ENCODE measurements around the gene SLC39A2. TPM values are rescaled to one million over a fixed set of nuclear protein-coding genes. Genes with fewer than 3 reads are reported as not detected.
A peak's percentile ranks its signal among the peaks of the same experiment; 100 is the strongest.
"Not testable (repeated sequence)": the region's sequence is repeated elsewhere in the genome, so short reads cannot be mapped to it uniquely, and the experiment has no call there.

SLC39A2 gene
- total RNA-seq, 2 experiments from 2014 or later, result not detected

- Mint-ChIP-seq H3K4me3 (no peak overlapping the region), H3K36me3 (ENCODE audit: low read depth) (no peaks in the 10 kb centered on the region), H3K27ac (no peak overlapping the region), H3K9me3 (no peaks in the 10 kb centered on the region), H3K27me3 (ENCODE audit: low read depth) (no peaks in the 10 kb centered on the region), H3K4me1 (ENCODE audit: low read depth) (no peaks in the 10 kb centered on the region)
- CTCF ChIA-PET, result interaction anchor here (0.7 to 5.2 kb wide), 3 partner anchors 7 to 105 kb away, joined by 3 to 40 read pairs (median 6); no protein-coding TSS in a partner anchor
- no peak for DNase-seq
- intact Hi-C loops (cut with micrococcal nuclease), result loop anchor here (10.0 kb wide), 1 partner anchor 514 kb away; the partner anchor contains the start of genes PIP4P1 and PNP
Observed at GRCh38 chr14:20978687-20979086, 20.4 kb upstream of the SLC39A2 start.

GRCh38 chr14:20980906-20981305 is 18.2 kb upstream of the SLC39A2 start:
- no peaks in the 10 kb centered on the region for H3K4me1 Mint-ChIP-seq (ENCODE audit: low read depth)
- H3K36me3 Mint-ChIP-seq (ENCODE audit: low read depth), result no peaks in the 10 kb centered on the region
- H3K4me3 Mint-ChIP-seq, result no peak overlapping the region
- H3K27me3 Mint-ChIP-seq (ENCODE audit: low read depth), result no peaks in the 10 kb centered on the region
- intact Hi-C loops (cut with micrococcal nuclease), result no loop called here
- CTCF ChIA-PET, result interaction anchor here (0.6 to 5.2 kb wide), 6 partner anchors 9 to 576 kb away, joined by 3 to 40 read pairs (median 4); no protein-coding TSS in a partner anchor
- no peak for DNase-seq
- no peaks in the 10 kb centered on the region for H3K9me3 Mint-ChIP-seq
- no peak overlapping the region for H3K27ac Mint-ChIP-seq

- intact Hi-C loops (cut with micrococcal nuclease), result no loop called here
- H3K9me3 Mint-ChIP-seq, result no peaks in the 10 kb centered on the region
- no peak overlapping the region for H3K27ac Mint-ChIP-seq
- no peaks in the 10 kb centered on the region for H3K27me3 Mint-ChIP-seq (ENCODE audit: low read depth)
- CTCF ChIA-PET, result interaction anchor here (1.0 to 5.2 kb wide), 4 partner anchors 11 to 110 kb away, joined by 3 to 40 read pairs (median 4); no protein-coding TSS in a partner anchor
- no peaks in the 10 kb centered on the region for H3K36me3 Mint-ChIP-seq (ENCODE audit: low read depth)
- H3K4me3 Mint-ChIP-seq, result no peak overlapping the region
- DNase-seq, result no peak
- H3K4me1 Mint-ChIP-seq (ENCODE audit: low read depth), result no peaks in the 10 kb centered on the region
Observed at GRCh38 chr14:20982646-20983369, 16.3 kb upstream of the SLC39A2 start.

GRCh38 chr14:20985650-20986049 is 13.4 kb upstream of the SLC39A2 start:
- H3K4me3 Mint-ChIP-seq; H3K27ac Mint-ChIP-seq; H3K27me3 Mint-ChIP-seq (ENCODE audit: low read depth); H3K4me1 Mint-ChIP-seq (ENCODE audit: low read depth); DNase-seq; H3K36me3 Mint-ChIP-seq (ENCODE audit: low read depth); H3K9me3 Mint-ChIP-seq; intact Hi-C loops (cut with micrococcal nuclease): not testable (repeated sequence)
- CTCF ChIA-PET, result interaction anchor here (0.7 to 1.3 kb wide), 5 partner anchors 13 to 116 kb away, joined by 3 to 8 read pairs (median 3); no protein-coding TSS in a partner anchor

- no peak for DNase-seq
- Mint-ChIP-seq H3K36me3 (ENCODE audit: low read depth) (peaks cover 5% of the 10 kb centered on the region), H3K27me3 (ENCODE audit: low read depth) (no peaks in the 10 kb centered on the region), H3K9me3 (no peaks in the 10 kb centered on the region), H3K4me1 (ENCODE audit: low read depth) (peaks cover 13% of the 10 kb centered on the region), H3K27ac (no peak overlapping the region), H3K4me3 (no peak overlapping the region)
- CTCF ChIA-PET, result no interaction called here
- intact Hi-C loops (cut with micrococcal nuclease), result no loop called here
Observed at GRCh38 chr14:20986811-20987210, 12.3 kb upstream of the SLC39A2 start.

GRCh38 chr14:20988717-20989470 is 10.2 kb upstream of the SLC39A2 start:
- DNase-seq, result no peak
- Mint-ChIP-seq H3K4me3 (peak overlapping the region; percentile 50), H3K4me1 (ENCODE audit: low read depth) (peaks cover 19% of the 10 kb centered on the region), H3K27ac (peak overlapping the region; percentile 59), H3K9me3 (no peaks in the 10 kb centered on the region), H3K27me3 (ENCODE audit: low read depth) (no peaks in the 10 kb centered on the region), H3K36me3 (ENCODE audit: low read depth) (peaks cover 16% of the 10 kb centered on the region)
- intact Hi-C loops (cut with micrococcal nuclease), result loop anchor here (1.0 kb wide), 6 partner anchors 18 to 487 kb away; partner anchors contain the start of genes NDRG2 and RAB2B
- CTCF ChIA-PET, result interaction anchor here (1.9 to 2.7 kb wide), 2 partner anchors 18 to 26 kb away, joined by 6 to 10 read pairs; no protein-coding TSS in a partner anchor

- Mint-ChIP-seq H3K36me3 (ENCODE audit: low read depth) (peaks cover 19% of the 10 kb centered on the region), H3K9me3 (no peaks in the 10 kb centered on the region), H3K4me1 (ENCODE audit: low read depth) (peaks cover 19% of the 10 kb centered on the region), H3K4me3 (peak overlapping the region; percentile 86), H3K27ac (peak overlapping the region; percentile 86), H3K27me3 (ENCODE audit: low read depth) (no peaks in the 10 kb centered on the region)
- no peak for DNase-seq
- CTCF ChIA-PET, result interaction anchor here (1.9 to 2.7 kb wide), 2 partner anchors 19 to 26 kb away, joined by 6 to 10 read pairs; no protein-coding TSS in a partner anchor
- intact Hi-C loops (cut with micrococcal nuclease), result loop anchor here (1.0 kb wide), 6 partner anchors 18 to 487 kb away; partner anchors contain the start of genes NDRG2 and RAB2B
Observed at GRCh38 chr14:20989471-20989786, 9.7 kb upstream of the SLC39A2 start.

GRCh38 chr14:20989787-20990600 is 9.1 kb upstream of the SLC39A2 start, which contains the start of gene METTL17:
METTL17 (plus strand) TSS chr14:20989980; CDS start chr14:20990003, 23 bp downstream.
- CTCF ChIA-PET, result interaction anchor here (2.7 to 10.4 kb wide), 2 partner anchors 19 to 25 kb away, joined by 10 to 95 read pairs; no protein-coding TSS in a partner anchor
- H3K4me1 Mint-ChIP-seq (ENCODE audit: low read depth), result peaks cover 19% of the 10 kb centered on the region
- peaks cover 22% of the 10 kb centered on the region for H3K36me3 Mint-ChIP-seq (ENCODE audit: low read depth)
- peak within 1 kb of the TSS; percentile 86 for H3K4me3 Mint-ChIP-seq
- DNase-seq, result peak; percentile 94
- no peaks in the 10 kb centered on the region for H3K27me3 Mint-ChIP-seq (ENCODE audit: low read depth)
- no peaks in the 10 kb centered on the region for H3K9me3 Mint-ChIP-seq
- H3K27ac Mint-ChIP-seq, result peak within 1 kb of the TSS; percentile 86
- intact Hi-C loops (cut with micrococcal nuclease), result loop anchor here (1.0 kb wide), 6 partner anchors 19 to 486 kb away; partner anchors contain the start of genes NDRG2 and RAB2B

- Mint-ChIP-seq H3K4me1 (ENCODE audit: low read depth) (peaks cover 28% of the 10 kb centered on the region), H3K4me3 (no peak overlapping the region), H3K27me3 (ENCODE audit: low read depth) (no peaks in the 10 kb centered on the region), H3K27ac (no peak overlapping the region), H3K36me3 (ENCODE audit: low read depth) (peaks cover 32% of the 10 kb centered on the region), H3K9me3 (no peaks in the 10 kb centered on the region)
- CTCF ChIA-PET, result interaction anchor here (0.5 to 10.4 kb wide), 4 partner anchors 9 to 96 kb away, joined by 3 to 95 read pairs (median 8); no protein-coding TSS in a partner anchor
- no peak for DNase-seq
- intact Hi-C loops (cut with micrococcal nuclease), result no loop called here
Observed at GRCh38 chr14:20996521-20996920, 2.6 kb upstream of the SLC39A2 start.

GRCh38 chr14:20997115-20997514 is 2.0 kb upstream of the SLC39A2 start:
- peaks cover 26% of the 10 kb centered on the region for H3K36me3 Mint-ChIP-seq (ENCODE audit: low read depth)
- no peaks in the 10 kb centered on the region for H3K9me3 Mint-ChIP-seq
- no peak overlapping the region for H3K4me3 Mint-ChIP-seq
- peaks cover 22% of the 10 kb centered on the region for H3K4me1 Mint-ChIP-seq (ENCODE audit: low read depth)
- no peak for DNase-seq
- H3K27ac Mint-ChIP-seq, result no peak overlapping the region
- H3K27me3 Mint-ChIP-seq (ENCODE audit: low read depth), result no peaks in the 10 kb centered on the region
- CTCF ChIA-PET, result interaction anchor here (0.5 to 10.4 kb wide), 7 partner anchors 8 to 96 kb away, joined by 3 to 95 read pairs (median 6); no protein-coding TSS in a partner anchor
- intact Hi-C loops (cut with micrococcal nuclease), result no loop called here

- Mint-ChIP-seq H3K4me1 (ENCODE audit: low read depth) (peaks cover 20% of the 10 kb centered on the region), H3K27me3 (ENCODE audit: low read depth) (no peaks in the 10 kb centered on the region), H3K9me3 (no peaks in the 10 kb centered on the region), H3K36me3 (ENCODE audit: low read depth) (peaks cover 25% of the 10 kb centered on the region), H3K4me3 (no peak overlapping the region), H3K27ac (no peak overlapping the region)
- CTCF ChIA-PET, result interaction anchor here (0.6 to 10.4 kb wide), 6 partner anchors 8 to 95 kb away, joined by 3 to 95 read pairs (median 7); no protein-coding TSS in a partner anchor
- no peak for DNase-seq
- intact Hi-C loops (cut with micrococcal nuclease), result no loop called here
Observed at GRCh38 chr14:20997564-20997963, 1.5 kb upstream of the SLC39A2 start.
